GM19324 (cell line): ENCODE results near the gene CEMIP.

ENCODE experiments used
- ATAC-seq: cut with Tn5 transposase; IDR thresholded peaks from one replicate; pipeline ENCODE4 v1.9.1; 2021; ENCODE audit warnings: mild to moderate bottlenecking, moderate library complexity; ENCODE audit not compliant: unreplicated experiment, low FRiP score

Gene CEMIP

DNA sequence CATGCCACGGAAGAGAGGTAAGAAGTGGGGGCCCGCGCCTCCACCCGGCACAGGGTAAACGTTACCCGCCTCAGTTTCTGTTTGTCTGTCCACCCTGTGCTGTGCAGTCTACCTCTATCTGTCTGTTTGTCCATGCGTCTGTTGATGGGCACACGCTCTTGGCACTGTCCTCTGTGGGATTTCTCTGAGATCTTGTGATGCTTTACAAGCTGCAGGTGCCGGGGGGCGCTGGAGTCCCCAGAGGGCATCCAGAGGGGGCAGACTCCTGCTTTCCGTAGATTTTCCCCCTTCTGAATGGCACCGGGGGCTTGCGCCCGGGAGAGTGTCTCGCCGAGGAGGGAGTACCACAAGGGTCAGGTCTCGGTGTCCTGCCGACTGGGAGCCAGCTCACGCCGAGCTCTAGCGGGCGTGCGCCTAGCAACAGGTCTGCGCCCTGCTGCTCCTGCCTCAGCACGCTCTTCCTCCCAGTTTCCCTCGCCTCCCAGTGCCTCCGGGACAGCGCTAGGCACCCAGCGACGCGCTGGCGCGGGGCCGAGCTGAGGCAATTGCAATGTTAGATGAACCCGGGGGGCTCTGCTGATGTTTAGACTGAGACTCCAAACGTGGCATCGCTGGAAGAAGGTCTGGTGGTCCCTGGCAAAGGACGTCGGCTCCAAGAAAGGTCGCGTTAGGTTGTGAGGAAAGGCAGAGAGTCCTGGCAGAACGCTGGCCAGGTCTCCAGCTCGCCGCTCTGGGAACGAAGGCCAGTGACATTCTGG is 667 bp downstream of the CEMIP start:
- no peak for ATAC-seq

DNA sequence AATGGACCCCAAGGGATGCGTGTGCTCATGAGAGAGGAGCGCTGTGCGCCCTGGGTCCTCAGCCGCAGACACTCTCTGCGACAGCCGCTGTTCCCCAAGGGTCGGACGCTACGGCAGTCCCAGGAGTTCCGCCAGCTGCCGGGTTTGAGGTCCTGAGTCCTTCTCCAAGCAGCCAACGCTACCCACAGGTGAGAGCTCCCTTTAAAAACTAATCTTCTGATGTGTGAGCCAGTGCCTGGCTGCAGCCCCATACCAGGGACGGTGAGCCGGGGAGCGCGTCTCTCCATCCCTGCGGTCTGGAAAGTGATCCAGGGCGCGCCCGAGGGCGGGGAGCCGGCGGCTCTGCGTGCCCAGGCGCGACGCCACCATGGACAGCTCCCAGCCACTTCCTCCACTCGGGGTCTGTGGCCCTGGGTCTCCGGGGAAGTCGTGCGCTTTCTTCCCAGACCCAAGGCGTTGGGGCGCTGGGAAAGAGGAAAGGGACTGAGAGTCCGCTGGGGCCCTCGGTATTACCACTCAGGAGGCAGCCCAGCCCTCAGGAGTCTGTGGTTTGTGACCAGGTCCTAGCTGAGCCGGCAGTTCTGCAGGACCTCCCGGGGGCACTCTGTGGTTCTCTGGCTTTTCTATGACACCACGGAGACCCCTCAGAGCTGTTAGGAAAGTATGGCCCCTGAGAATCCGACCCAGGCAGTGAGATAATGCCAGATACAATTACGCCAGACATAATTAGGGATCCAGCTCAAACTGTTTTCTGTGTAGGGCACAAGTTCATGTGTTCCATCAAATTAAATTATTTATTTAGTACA is 1.4 kb downstream of the CEMIP start:
- no peak for ATAC-seq

DNA sequence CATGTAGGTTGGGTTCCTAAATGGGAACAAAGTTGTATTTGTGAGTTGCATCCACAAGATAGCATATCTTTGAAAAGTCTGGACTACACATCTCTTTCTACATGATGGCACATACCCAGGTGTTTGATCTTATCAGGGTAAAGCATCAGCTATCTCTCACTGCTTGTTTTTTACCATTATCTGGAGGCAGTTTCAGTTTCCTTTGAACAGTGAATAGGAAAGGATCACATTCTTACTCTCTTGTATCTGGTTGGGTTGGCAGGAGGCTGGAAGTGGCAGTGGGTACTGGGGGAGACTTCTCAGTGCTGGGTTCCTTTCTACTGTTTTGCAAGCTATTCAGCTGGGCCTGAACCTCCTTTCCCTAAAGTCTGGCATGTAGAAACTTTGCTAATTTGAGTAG is 4.1 kb downstream of the CEMIP start:
- no peak for ATAC-seq

DNA sequence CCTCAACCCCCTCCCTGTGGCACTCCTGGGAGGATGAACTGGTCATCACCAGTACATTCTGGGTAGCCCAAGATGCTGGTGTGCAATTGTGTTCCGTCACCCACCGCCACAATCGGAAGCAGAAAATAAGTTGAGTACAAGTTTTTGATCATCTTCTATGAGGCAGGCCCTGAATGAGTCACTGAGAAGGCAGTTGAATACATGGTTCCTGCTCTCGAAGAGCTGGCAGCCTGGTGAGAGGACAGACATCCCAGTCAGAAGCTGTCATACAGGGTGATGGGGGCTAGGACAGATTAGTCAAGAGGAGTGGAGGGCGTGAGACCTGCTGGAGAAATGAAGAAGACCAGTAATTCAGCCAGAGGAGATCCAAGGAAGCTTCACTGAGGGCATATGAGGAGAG is 6.2 kb downstream of the CEMIP start:
- no peak for ATAC-seq

DNA sequence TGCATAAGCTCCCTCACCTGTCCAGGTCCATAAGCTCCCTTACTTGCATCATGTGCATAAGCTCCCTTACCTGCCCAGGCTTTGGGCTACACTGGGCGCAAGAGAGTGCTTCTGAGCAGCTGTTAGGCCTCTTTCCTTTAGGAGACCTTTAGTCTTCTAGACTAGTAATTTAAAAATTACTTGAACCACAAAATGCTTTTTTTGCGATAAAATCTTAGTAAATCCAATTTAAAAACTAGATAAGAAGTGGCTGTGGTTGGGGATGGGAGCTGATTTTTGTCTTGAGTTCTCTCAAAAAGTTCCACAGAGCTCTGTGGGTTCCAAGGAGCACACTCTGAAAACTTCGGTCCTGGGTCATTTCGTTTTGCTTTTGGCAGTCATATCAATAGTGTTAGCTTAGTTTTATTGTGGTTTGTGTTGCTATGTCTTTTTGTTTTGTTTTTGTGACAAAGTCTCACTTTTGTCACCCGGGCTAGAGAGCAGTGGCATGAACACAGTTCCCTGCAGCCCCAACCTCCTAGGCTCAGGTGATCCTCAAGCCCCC is 6.7 kb downstream of the CEMIP start:
- no peak for ATAC-seq

DNA sequence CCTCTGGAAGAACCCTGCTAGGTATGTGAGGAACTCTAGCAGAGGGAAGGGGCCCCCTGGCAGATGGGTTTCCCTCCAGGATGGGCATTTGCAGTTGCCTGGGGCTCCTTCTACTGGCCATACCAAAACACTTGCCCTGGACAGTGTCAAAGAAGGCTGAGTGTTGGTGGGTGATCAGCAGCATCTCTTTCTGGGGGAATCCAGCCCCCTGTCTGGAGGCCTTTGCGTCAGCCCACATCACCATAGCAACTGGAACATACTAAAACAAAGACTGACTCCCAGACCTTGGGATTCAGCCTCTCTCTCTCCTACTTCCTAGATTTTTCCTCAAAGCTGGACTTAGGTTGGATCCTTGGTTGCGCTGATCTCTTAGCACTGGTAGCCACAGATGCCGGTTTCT is 8.1 kb downstream of the CEMIP start:
- ATAC-seq: no peak

DNA sequence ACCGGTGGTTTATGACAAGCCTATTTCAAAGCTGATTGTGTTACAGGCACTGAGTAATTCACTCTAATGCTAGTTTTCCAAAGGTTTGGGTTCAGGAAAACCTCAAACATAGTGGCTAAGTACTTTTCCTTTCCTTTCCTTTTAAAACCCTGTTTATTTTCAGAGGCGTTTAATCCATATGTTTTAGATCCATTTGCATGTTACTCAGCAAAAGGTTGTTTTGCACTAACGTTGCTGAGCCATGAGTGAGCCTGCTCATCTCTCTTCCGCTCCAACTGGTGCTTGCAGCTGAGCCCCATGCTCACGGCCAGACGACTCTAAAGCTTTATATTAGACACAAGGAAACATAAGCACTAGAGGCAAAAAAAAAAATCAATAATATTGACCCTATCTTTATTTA is 9.4 kb downstream of the CEMIP start:
- ATAC-seq: no peak

DNA sequence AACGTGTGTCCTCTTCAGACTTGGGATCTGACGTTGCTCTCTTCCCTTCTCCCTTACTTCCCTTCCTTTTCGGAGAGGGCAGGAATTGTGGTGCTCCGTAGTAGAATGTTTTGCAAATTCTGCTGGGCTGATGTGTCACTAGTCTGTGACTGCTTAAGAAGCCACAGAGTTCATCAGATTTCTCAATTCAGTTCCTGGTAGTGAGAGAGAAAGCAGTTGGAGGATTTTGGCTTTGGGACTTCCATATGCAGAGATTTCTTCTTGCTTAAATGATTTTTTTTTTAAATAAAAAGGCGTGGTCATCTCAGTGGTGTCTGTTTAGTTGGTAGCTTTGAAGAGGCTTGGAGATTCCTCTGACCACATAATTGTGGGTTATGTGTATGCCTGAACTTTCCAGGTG is 10.1 kb downstream of the CEMIP start:
- no peak for ATAC-seq

DNA sequence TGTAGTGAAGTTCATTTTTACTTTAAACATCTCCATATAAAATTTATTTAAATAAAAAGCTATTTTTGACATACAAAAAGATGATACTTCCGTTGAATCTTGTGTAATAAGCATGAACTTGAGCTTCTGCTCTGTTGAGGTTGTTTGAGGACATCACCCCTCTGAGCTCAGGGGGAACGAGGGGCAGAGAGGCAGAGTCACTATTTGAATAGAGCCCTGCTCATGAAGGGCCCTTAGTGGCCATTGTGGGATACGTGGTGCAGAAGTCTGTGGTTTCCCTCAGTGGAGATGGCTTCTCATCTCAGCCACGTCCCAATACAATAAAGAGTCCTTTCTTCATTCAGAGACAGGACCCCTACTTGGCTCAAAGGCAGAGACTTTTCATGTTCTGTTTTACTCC is 10.6 kb downstream of the CEMIP start:
- no peak for ATAC-seq

DNA sequence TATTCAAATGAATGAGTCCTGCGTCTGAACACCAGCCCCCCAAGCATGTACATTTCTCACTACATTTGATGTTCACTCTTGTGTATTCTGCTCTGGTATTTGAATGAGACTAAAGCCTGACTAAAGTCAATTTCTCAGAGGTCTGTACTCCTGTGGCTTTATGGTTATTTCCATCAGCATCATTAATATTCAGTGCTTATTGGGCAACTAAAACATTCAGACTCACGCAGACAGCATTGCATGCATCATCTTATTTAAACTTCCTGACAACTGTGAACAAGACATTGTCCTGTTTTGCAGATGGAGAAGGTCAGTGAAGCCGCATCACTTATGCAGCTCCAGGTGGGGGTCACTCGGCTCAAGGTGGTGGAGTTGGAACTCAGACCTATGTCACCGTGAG is 11.1 kb downstream of the CEMIP start:
- no peak for ATAC-seq

DNA sequence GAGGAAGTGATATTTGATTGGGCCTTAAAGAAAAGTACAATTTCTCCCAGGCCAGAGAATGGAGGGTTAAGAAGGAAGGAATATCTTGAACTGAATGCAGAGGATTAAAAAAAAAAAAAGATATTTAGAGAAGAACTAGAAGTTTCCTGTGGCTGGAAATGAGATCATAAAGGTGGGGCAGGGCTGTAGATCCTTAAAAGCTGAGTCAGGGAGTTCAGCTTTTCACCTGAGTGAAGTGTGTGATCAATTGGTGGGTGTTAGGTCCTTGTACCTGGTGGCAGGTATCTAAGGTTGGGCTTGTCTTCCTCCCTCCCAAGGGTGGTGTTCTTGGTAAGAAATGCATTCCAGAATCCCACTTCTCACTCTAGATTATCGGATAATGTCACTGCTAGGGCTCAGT is 11.8 kb downstream of the CEMIP start:
- no peak for ATAC-seq

DNA sequence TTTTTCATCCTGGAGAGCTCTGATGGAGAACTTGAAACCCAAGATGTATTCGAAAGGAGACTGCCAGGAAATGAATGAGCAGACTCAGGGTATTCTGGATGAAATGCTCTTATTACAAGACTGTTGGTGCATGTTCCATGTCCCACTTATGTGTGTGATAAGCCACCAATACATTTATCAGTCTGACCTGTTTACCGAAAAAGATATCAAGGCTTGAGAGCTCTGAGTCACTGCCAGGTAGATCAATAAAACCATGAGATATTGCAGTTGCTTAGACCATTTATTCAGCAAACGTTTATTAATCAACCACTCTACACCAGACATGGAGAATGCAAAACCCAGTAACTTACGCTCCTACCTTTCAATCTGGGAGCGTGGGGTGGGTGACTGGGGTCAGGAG is 17.2 kb downstream of the CEMIP start:
- ATAC-seq: no peak

DNA sequence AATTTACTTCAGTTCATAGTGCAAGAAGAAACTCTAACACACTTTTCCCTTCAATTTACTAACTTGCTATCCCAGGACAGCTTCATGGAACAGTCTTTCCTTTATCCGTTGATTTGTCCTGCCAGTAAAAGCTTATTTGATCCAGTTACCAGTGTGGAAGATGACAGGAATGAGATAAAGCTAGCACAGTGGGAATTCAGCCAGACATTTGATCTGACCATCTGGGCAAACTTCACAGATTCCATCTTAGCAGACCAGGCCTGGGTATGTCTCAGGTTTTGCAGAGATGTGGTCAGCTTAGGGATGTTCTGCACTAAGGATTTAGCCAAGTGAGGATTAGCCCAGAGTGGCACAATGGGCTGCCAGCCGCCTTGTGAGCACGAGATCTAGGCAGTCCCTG is 19.7 kb downstream of the CEMIP start:
- no peak for ATAC-seq

DNA sequence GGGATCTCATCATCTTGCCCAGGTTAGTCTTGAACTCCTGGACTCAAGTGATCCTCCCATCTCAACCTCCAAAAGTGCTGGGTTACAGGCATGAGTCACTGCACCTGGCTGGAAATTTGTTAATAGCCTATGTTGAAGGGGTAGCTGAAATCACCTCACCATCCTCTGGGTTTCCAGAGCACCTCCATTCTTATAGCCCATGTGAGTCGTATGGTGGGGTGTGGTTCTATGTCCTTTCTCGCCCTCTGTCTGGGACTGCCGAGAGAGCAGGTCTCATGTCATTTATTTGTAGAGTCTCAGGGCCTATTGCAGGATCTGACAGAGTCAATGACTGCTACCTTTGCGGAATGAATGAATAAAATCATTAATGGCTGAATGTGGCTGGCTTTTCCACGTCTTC is 20.9 kb downstream of the CEMIP start:
- no peak for ATAC-seq

DNA sequence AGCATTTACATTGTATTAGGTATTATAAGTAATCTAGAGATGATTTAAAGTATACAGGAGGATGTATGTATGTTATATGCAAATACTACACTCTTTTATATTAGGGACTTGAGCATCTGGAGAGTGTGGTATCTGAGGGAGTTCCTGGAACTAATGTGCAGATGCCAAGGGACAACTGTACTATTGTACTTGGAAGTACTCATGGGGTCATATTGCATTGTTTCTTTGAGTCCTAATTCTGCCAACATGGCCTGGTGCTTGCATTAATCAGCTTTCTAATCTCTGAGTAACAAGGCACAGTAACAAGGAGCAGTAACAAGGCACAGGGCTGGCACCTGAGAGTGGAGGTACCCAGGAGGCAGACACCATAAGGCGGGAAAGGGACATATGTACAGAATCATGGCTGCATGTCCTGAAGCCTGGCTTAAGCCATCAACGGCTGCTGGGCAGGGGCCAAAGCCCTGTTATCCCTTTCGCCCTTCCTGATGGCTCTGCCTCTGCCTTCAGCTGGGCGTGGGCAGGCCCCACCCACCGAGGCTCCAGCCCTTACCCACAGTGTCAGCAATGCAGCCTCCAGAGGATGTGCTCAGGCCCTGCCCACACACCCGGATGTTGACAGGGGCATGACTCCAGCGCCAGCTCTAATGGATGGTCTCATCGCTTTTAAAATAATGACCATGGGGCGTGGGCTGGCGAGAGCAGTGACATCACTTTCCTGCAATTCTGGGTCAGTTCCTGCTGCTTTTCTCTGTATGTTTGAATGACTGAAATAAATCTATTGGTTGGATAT is 22.9 kb downstream of the CEMIP start:
- ATAC-seq: no peak

DNA sequence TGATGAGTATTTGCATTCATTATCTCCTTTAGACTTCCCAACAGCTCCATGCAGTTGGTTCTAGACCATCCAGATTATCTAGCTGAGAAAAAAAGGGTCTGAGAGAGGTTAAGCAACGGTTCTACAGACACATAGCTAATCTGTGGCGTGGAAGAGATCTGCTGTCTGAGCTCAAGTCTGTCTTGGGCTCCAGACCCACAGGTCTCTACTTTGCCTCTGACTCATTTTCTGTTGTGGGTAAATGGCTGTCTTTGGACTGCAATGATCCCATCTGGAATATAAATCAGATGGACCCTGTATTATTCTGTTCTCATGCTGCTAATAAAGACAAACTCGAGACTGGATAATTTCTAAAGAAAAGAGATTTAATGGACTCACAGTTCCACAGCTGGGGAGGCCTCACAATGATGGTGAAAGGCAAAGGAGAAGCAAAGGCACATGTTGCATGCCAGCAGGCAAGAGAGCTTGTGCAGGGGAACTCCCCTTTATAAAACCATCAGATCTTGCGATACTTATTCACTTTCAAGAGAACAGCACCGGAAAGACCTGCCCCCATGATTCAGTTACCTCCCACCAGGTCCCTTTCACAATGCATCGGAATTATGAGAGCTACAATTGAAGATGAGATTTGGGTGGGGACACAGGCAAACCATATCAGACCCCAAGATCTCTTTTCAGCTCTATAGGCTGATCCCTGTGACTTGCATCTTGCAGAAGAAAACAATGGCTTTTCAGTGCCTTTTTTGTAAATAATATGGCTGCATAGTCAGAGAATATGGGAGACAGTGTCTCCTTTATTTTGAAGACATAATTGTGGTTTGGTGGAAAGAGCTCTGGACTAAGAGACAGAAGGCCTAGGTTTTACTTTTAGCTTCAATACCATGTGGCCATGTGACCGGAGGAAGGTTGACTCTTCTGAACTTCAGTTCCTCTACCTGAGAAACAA is 24.7 kb downstream of the CEMIP start:
- no peak for ATAC-seq

DNA sequence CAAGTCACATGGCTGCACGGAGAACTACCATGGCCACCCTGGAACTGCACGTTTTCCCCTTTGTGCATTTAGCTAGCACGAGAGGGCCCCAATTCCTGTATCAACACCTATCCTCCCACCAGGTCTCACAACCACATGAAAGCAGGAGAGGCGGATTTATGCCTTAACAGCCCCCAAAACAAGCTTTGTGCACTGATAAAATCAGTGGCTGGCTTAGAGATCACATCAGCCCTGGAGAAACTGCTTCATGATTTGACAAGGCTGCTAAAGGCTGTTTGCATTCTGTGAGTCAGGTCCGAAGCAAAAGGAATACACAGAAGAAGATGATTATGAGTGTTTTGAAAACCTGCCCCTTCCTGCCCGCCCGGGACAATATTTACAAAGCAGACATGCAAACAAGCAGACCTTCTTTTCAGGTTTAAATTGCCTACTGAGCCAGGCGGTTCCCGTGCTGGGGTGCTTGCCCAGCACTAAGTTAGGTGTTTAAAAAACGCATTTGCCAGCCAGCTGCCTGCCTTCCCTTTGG is 25.9 kb downstream of the CEMIP start:
- no peak for ATAC-seq

DNA sequence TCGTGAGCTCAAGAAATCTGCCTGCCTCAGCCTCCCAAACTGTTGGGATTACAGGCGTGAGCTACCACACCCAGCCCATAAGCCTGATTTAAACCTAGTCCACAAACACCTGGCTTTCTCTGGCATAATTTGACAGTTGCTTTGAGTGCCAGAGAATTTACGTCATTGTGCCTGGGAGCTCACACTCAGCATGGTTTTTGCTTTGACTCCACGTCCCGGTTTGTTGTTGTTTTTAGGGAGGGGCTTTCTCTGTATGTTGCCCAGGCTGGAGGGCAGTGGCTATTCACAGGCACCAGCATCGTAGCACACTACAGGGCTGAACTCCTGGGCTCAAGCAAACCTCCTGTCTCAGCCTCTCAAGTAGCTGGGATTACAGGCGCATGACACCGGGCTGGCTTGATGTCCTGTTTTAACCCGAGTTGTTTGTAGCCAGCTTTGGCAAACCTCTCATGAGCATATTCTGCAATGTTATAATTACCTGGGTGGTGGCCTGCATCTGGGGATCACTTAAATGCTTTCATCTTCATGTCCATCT is 32.7 kb downstream of the CEMIP start:
- no peak for ATAC-seq

DNA sequence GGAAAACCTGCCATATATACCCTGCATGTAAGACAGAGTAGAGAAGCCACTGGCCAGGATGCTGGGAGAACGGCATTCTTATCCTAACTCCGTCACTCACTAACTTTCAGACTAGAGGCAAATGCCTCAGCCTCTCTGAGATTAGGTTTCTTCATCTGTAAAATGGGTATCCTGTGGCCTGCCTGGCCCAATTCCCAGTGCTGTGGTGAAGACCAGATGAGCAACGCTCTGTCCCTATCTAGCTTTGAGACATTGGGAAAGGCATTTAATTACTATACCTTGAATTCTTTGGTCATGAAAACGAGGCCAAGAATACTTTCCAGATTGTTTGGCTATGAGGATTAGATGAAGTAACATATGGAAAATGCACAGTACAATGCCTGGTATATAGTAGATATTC is 35.9 kb downstream of the CEMIP start:
- no peak for ATAC-seq
